ENCODE measurements around the gene NCOA1.

DNA sequence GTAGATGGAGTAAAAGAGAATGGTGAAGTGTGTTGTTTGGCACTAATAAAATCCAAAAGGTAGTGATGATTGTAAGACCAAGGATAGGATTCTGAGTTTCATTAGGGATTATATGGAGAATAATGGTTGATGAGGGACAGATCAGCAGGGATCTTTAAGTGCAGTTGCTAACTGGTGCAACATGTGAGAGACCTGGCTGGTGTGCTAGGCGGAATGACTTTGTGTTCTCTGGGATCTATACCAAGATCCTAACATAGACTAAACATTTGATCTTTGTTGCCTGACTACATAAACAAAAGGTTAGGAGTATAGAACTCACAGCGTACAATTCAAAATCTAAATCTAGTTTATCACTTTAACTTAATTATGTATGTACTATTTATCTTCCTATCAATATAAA is 166.8 kb downstream of the NCOA1 start:
- TF ChIP-seq, protein P1, sequence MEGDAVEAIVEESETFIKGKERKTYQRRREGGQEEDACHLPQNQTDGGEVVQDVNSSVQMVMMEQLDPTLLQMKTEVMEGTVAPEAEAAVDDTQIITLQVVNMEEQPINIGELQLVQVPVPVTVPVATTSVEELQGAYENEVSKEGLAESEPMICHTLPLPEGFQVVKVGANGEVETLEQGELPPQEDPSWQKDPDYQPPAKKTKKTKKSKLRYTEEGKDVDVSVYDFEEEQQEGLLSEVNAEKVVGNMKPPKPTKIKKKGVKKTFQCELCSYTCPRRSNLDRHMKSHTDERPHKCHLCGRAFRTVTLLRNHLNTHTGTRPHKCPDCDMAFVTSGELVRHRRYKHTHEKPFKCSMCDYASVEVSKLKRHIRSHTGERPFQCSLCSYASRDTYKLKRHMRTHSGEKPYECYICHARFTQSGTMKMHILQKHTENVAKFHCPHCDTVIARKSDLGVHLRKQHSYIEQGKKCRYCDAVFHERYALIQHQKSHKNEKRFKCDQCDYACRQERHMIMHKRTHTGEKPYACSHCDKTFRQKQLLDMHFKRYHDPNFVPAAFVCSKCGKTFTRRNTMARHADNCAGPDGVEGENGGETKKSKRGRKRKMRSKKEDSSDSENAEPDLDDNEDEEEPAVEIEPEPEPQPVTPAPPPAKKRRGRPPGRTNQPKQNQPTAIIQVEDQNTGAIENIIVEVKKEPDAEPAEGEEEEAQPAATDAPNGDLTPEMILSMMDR (IDR thresholded peaks at IDR 0.05) = no peak
- TF ChIP-seq POLR2AphosphoS5 (IDR thresholded peaks at IDR 0.05; ENCODE audit: insufficient read depth in 1 of 2, low read depth in 1 of 2) (no peak), POLR2A (IDR thresholded peaks at IDR 0.05) (no peak)

Measured in vagina (tissue), 2 donors.